GM20000 (cell line): ENCODE results near the gene ANTXR1.

ENCODE experiments used
- DNase-seq: peaks from one replicate; pipeline ENCODE4 v3.0.0; 2012; ENCODE audit warnings: low spot score
- CTCF ChIP-seq: IDR thresholded peaks from 2 replicates; pipeline ENCODE4 v1.5.1; 2012; ENCODE audit warnings: mild to moderate bottlenecking, control low read depth; ENCODE audit errors: extremely low read depth, missing control alignments

ANTXR1 gene

GRCh38 chr2:69271831-69272257 lies 258.9 kb downstream of the ANTXR1 start:
- no peak for TF ChIP-seq CTCF
- DNase-seq: no peak

- DNase-seq: no peak
- no peak for TF ChIP-seq CTCF
These were observed 260.0 kb downstream of the ANTXR1 start for GRCh38 chr2:69272803-69273471.

- TF ChIP-seq CTCF: no peak
- DNase-seq: no peak
These were observed 262.5 kb downstream of the ANTXR1 start for GRCh38 chr2:69275490-69275889.

- DNase-seq: no peak
- no peak for TF ChIP-seq CTCF
These were observed 265.4 kb downstream of the ANTXR1 start for GRCh38 chr2:69278366-69278765.

- no peak for DNase-seq
- no peak for TF ChIP-seq CTCF
These were observed 266.2 kb downstream of the ANTXR1 start for GRCh38 chr2:69279211-69279610.

- TF ChIP-seq CTCF: no peak
These were observed 267.1 kb downstream of the ANTXR1 start for GRCh38 chr2:69279931-69280681.

GRCh38 chr2:69280796-69281412 lies 267.9 kb downstream of the ANTXR1 start:
- DNase-seq: no peak
- no peak for TF ChIP-seq CTCF

More at GRCh38 chr2:69279931-69280681, 267.1 kb downstream of the ANTXR1 start:
- DNase-seq: no peak
